HepG2 (cell line): Measurements from ENCODE around the gene TAS2R30. TPM values are rescaled to one million over a fixed set of nuclear protein-coding genes. Genes with fewer than 3 reads are reported as not detected.

Source experiments
- FIP1L1 ChIP-seq: fragments of 200-400 bp; formaldehyde crosslinking; IDR thresholded peaks from 2 replicates; pipeline ENCODE4 v1.6.1; 2018; ENCODE audit warnings: low read depth, mild to moderate bottlenecking, low read length, moderate library complexity, borderline replicate concordance; ENCODE audit not compliant: insufficient read depth
- HCFC1 ChIP-seq: fragments of 150-350 bp; IDR thresholded peaks from 2 replicates; pipeline ENCODE4 v1.6.1; 2014; ENCODE audit warnings: low read depth, low read length
- HMG20A ChIP-seq: IDR thresholded peaks from 2 replicates; pipeline ENCODE4 v1.6.1; 2016; ENCODE audit warnings: borderline replicate concordance
- HOXA5 ChIP-seq: sonication (generic); formaldehyde crosslinking; IDR thresholded peaks from 2 replicates; pipeline ENCODE4 v1.4.0; 2020; ENCODE audit warnings: missing genetic modification reagents
- KLF6 ChIP-seq: IDR thresholded peaks from 2 replicates; pipeline ENCODE4 v1.8.0; 2016; ENCODE audit warnings: missing biosample characterization, missing genetic modification reagents
- MAFK ChIP-seq, 2 experiments: IDR thresholded peaks in 1 of 2; conservative IDR thresholded peaks in 1 of 2; 2 replicates each; pipeline ENCODE4 v1.6.1; 2011; ENCODE audit warnings: improper control_type of control experiment in 2 of 2, low read length in 2 of 2
- MYC ChIP-seq: sonication (generic); formaldehyde crosslinking; IDR thresholded peaks from 2 replicates; pipeline ENCODE4 v1.9.0; 2021; ENCODE audit warnings: missing genetic modification reagents, borderline replicate concordance
- NCOR1 ChIP-seq: fragments of 200-600 bp; sonication (generic); IDR thresholded peaks from 2 replicates; pipeline ENCODE4 v1.7.0; 2017; ENCODE audit warnings: antibody characterized with exemption, low read length, borderline replicate concordance
- PRPF4 ChIP-seq: fragments of 200-400 bp; formaldehyde crosslinking; IDR thresholded peaks from 2 replicates; pipeline ENCODE4 v1.6.1; 2016; ENCODE audit warnings: low read length, low read depth; ENCODE audit not compliant: poor library complexity, severe bottlenecking
- TCF12 ChIP-seq, 2 experiments: fragments of 450-650 bp in 1 of 2; sonication (generic) in 1 of 2; formaldehyde crosslinking in 1 of 2; IDR thresholded peaks; 2 replicates each; pipeline versions ENCODE4 v1.6.1 to v1.8.0; 2017 to 2022; ENCODE audit warnings: antibody characterized with exemption in 1 of 2, mild to moderate bottlenecking in 1 of 2, missing genetic modification reagents in 1 of 2, moderate library complexity in 1 of 2
- TCF7 ChIP-seq: sonication (generic); IDR thresholded peaks from 2 replicates; pipeline ENCODE4 v1.6.1; 2016; ENCODE audit warnings: antibody characterized with exemption, low read depth
- TP53 ChIP-seq: sonication (generic); formaldehyde crosslinking; conservative IDR thresholded peaks from 2 replicates; pipeline ENCODE4 v1.4.0; 2020; ENCODE audit warnings: missing genetic modification reagents
- XBP1 ChIP-seq: sonication (generic); formaldehyde crosslinking; IDR thresholded peaks from 2 replicates; pipeline ENCODE4 v1.5.0; 2020; ENCODE audit warnings: missing genetic modification reagents
- XRCC5 ChIP-seq: fragments of 200-400 bp; formaldehyde crosslinking; optimal IDR thresholded peaks from 2 replicates; pipeline ENCODE3; 2017; ENCODE audit warnings: mild to moderate bottlenecking, low read length
- ZNF136 ChIP-seq: sonication (generic); formaldehyde crosslinking; IDR thresholded peaks from 2 replicates; pipeline ENCODE4 v1.8.1; 2022; ENCODE audit warnings: low read depth, mild to moderate bottlenecking, moderate library complexity, missing genetic modification reagents
- ZNF572 ChIP-seq: sonication (generic); formaldehyde crosslinking; IDR thresholded peaks from 2 replicates; pipeline ENCODE4 v1.5.1; 2020; ENCODE audit warnings: mild to moderate bottlenecking, missing genetic modification reagents
- ZNF7 ChIP-seq: IDR thresholded peaks from 2 replicates; pipeline ENCODE4 v1.6.1; 2016; ENCODE audit warnings: missing biosample characterization, missing genetic modification reagents
- polyA plus RNA-seq, 8 experiments: library from polyadenylated mRNA; depleted of rRNA in 3 of 8; stranded (reverse) in 7 of 8; unstranded in 1 of 8; fragments of >200 nt; fragmentation: Illumina TruSeq in 4 of 8; extraction: Trizol in 4 of 8; gene quantifications; 2 replicates each; pipeline versions ENCODE4 v1.2.1 to v1.2.3, GENCODE V29; 2011 to 2016; ENCODE audit warnings: low read depth in 4 of 8, missing spikeins in 1 of 8, mixed read lengths in 1 of 8; ENCODE audit not compliant: insufficient read depth in 1 of 8
- total RNA-seq, 5 experiments: library from RNA; depleted of rRNA; stranded (reverse); fragments of >200 nt; fragmentation: Illumina TruSeq; extraction: Trizol; gene quantifications; 2 replicates each; pipeline ENCODE4 v1.2.3, GENCODE V29; 2016; ENCODE audit warnings: low read depth in 1 of 5
- TF ChIP-seq, protein P1 (sequence below): sonication (generic); formaldehyde crosslinking; IDR thresholded peaks from 2 replicates; pipeline ENCODE4 v1.5.0; 2020; ENCODE audit warnings: missing genetic modification reagents
- TF ChIP-seq, protein P2 (sequence below): IDR thresholded peaks from 2 replicates; pipeline ENCODE4 v1.6.1; 2016; ENCODE audit warnings: low read depth, borderline replicate concordance
- TF ChIP-seq, protein P3 (sequence below): sonication (generic); formaldehyde crosslinking; IDR thresholded peaks from 2 replicates; pipeline ENCODE4 v1.9.0; 2022; ENCODE audit warnings: missing genetic modification reagents, mild to moderate bottlenecking, borderline replicate concordance
- TF ChIP-seq, protein P4 (sequence below): sonication (generic); formaldehyde crosslinking; IDR thresholded peaks from 2 replicates; pipeline ENCODE4 v1.8.0; 2022; ENCODE audit warnings: missing genetic modification reagents, mild to moderate bottlenecking, inconsistent platforms, borderline replicate concordance
- TF ChIP-seq, protein P5 (sequence below): sonication (generic); formaldehyde crosslinking; IDR thresholded peaks from 2 replicates; pipeline ENCODE4 v1.8.0; 2022; ENCODE audit warnings: missing genetic modification reagents, low read depth, mild to moderate bottlenecking, borderline replicate concordance

The TAS2R30 gene
- total and polyA plus RNA-seq, 2 of the 13 experiments (the other 11 are each of a cell fraction or from before 2014, with no cell fraction given) = 0.42 to 5.2 TPM

DNA sequence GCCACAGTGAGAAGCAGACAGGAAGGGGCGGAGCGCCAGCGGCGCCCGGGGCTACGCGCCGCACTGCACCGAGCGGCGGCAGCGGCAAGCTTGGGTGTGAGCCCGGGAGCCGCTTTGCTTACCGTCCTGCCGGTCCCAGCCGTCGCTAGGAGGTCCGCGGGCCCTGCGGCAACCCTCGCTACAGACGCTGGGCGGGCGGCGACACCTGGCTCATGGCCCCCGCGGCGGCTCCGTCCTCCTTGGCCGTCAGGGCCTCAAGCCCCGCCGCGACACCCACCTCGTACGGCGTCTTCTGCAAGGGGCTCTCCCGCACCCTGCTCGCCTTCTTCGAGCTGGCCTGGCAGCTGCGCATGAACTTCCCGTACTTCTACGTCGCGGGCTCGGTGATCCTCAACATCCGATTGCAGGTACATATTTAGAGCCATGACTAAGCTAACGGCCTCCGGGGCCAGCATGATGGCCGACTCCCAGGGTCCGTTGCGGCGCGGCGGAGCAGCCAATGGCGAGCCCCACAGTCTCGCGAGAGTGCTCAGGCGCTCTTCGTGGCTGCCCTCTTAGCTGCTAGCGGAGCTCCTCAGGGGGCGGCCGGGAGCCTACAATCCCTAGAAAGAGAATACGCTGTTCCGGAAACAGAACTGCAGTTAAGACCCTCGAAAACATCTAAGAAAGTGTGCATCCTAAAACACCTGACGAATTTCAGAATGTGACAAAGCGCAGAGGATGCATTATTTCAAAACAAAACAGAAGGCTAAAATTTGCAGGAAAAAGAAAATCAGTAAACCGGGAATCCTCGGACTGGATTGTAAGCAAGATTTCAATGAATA lies 36.9 kb upstream of the TAS2R30 start, which contains the start of gene SMIM10L1 (continued):
- TF ChIP-seq, protein P1, sequence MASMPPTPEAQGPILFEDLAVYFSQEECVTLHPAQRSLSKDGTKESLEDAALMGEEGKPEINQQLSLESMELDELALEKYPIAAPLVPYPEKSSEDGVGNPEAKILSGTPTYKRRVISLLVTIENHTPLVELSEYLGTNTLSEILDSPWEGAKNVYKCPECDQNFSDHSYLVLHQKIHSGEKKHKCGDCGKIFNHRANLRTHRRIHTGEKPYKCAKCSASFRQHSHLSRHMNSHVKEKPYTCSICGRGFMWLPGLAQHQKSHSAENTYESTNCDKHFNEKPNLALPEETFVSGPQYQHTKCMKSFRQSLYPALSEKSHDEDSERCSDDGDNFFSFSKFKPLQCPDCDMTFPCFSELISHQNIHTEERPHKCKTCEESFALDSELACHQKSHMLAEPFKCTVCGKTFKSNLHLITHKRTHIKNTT (CRISPR knock-in tag) = no peak
- peak; percentile 81 for TF ChIP-seq MYC (CRISPR knock-in tag)
- TF ChIP-seq, protein P2, sequence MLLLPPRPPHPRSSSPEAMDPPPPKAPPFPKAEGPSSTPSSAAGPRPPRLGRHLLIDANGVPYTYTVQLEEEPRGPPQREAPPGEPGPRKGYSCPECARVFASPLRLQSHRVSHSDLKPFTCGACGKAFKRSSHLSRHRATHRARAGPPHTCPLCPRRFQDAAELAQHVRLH (CRISPR knock-in tag) = peak; percentile 80
- TF ChIP-seq XRCC5 = peak; percentile 40
- TF ChIP-seq TP53 (CRISPR knock-in tag) = no peak; the same call in 1 of the 2 replicates
- no peak for TF ChIP-seq PRPF4
- TF ChIP-seq ZNF572 (CRISPR knock-in tag) = 0 out of 2 replicates have a peak, but pooled peaks have one; percentile 72
- TF ChIP-seq XBP1 (CRISPR knock-in tag) = no peak
- TF ChIP-seq HCFC1 = peak; percentile 41
- TF ChIP-seq ZNF7 (CRISPR knock-in tag) = no peak; the same call in none of the 2 replicates
- no peak for TF ChIP-seq TCF7
- no peak for TF ChIP-seq MAFK (conservative IDR thresholded peaks at IDR 0.05 in 1 of 2, IDR thresholded peaks at IDR 0.05 in 1 of 2; ENCODE audit: low read length in 2 of 2)
- no peak for TF ChIP-seq FIP1L1
- TF ChIP-seq, protein P3, sequence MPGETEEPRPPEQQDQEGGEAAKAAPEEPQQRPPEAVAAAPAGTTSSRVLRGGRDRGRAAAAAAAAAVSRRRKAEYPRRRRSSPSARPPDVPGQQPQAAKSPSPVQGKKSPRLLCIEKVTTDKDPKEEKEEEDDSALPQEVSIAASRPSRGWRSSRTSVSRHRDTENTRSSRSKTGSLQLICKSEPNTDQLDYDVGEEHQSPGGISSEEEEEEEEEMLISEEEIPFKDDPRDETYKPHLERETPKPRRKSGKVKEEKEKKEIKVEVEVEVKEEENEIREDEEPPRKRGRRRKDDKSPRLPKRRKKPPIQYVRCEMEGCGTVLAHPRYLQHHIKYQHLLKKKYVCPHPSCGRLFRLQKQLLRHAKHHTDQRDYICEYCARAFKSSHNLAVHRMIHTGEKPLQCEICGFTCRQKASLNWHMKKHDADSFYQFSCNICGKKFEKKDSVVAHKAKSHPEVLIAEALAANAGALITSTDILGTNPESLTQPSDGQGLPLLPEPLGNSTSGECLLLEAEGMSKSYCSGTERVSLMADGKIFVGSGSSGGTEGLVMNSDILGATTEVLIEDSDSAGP (CRISPR knock-in tag) = peak; percentile 88
- TF ChIP-seq KLF6 = 0 out of 2 replicates have a peak, but pooled peaks have one; percentile 34
- TF ChIP-seq TCF12 (IDR thresholded peaks at IDR 0.05) = no peak
- TF ChIP-seq TCF12 (CRISPR knock-in tag; IDR thresholded peaks at IDR 0.05) = peak; percentile 46; the same call in 1 of the 2 replicates
- no peak for TF ChIP-seq HMG20A (CRISPR knock-in tag)
- no peak for TF ChIP-seq HOXA5
- TF ChIP-seq, protein P4, sequence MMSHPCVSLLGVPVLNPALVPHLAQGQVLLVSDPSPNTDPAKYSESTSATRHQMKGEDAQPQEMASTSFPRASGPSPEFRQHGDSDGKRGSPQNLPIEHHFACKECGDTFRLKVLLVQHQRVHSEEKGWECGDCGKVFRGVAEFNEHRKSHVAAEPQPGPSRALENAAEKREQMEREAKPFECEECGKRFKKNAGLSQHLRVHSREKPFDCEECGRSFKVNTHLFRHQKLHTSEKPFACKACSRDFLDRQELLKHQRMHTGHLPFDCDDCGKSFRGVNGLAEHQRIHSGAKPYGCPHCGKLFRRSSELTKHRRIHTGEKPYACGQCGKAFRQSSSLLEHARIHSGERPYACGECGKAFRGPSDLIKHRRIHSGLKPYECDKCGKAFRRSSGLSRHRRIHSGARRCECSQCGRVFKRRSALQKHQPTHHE (CRISPR knock-in tag) = 0 out of 2 replicates have a peak, but pooled peaks have one; percentile 80
- no peak for TF ChIP-seq ZNF136 (CRISPR knock-in tag)
- TF ChIP-seq, protein P5, sequence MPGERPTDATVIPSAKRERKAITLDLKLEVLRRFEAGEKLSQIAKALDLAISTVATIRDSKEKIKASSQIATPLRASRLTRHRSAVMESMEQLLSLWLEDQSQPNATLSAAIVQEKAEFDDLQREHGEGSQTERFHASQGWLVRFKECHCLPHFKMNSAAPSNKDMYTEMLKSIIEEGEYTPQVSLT (CRISPR knock-in tag) = no peak
- peak; percentile 34; the same call in 1 of the 2 replicates for TF ChIP-seq NCOR1
